HEK293T (cell line): Measurements from ENCODE around the gene PLPP7.
"Not testable (repeated sequence)": the region's sequence is repeated elsewhere in the genome, so short reads cannot be mapped to it uniquely, and the experiment has no call there.

Experiments
- CTCF ChIA-PET: fragments of 350-600 bp; formaldehyde crosslinking; extraction: SDS; loops from one replicate; lab custom pipeline; 2021; ENCODE audit warnings: antibody characterized with exemption, inconsistent platforms; lab: Yijun Ruan, JAX
- POLR2A ChIA-PET: fragments of 350-600 bp; formaldehyde crosslinking; extraction: SDS; loops from one replicate; lab custom pipeline; 2020; ENCODE audit warnings: antibody characterized with exemption, inconsistent platforms; lab: Yijun Ruan, JAX
- DNase-seq: peaks from one replicate; pipeline ENCODE4 v3.0.0; 2012; ENCODE audit warnings: mixed read lengths; ENCODE audit errors: extremely low spot score
- ARNT ChIP-seq: fragments of 450-650 bp; IDR thresholded peaks from 2 replicates; pipeline ENCODE4 v1.6.1; 2017; ENCODE audit warnings: mild to moderate bottlenecking
- BHLHE40 ChIP-seq: fragments of 450-650 bp; IDR thresholded peaks from 2 replicates; pipeline ENCODE4 v1.6.1; 2016; ENCODE audit warnings: mild to moderate bottlenecking, moderate library complexity, borderline replicate concordance
- CTBP1 ChIP-seq: fragments of 450-650 bp; IDR thresholded peaks from 2 replicates; pipeline ENCODE4 v1.6.1; 2016; ENCODE audit warnings: borderline replicate concordance
- ELF4 ChIP-seq: fragments of 450-650 bp; IDR thresholded peaks from 2 replicates; pipeline ENCODE4 v1.6.1; 2017; ENCODE audit warnings: antibody characterized with exemption
- FOXA1 ChIP-seq: fragments of 450-650 bp; IDR thresholded peaks from 2 replicates; pipeline ENCODE4 v1.6.1; 2016; ENCODE audit warnings: mild to moderate bottlenecking
- FOXK2 ChIP-seq: fragments of 450-650 bp; IDR thresholded peaks from 2 replicates; pipeline ENCODE4 v1.6.1; 2016; ENCODE audit warnings: mild to moderate bottlenecking
- FOXM1 ChIP-seq: fragments of 450-650 bp; IDR thresholded peaks from 2 replicates; pipeline ENCODE4 v1.6.1; 2017; ENCODE audit warnings: mild to moderate bottlenecking, borderline replicate concordance
- HDGF ChIP-seq: fragments of 450-650 bp; IDR thresholded peaks from 2 replicates; pipeline ENCODE4 v1.6.1; 2017; ENCODE audit warnings: antibody characterized with exemption, borderline replicate concordance
- L3MBTL2 ChIP-seq: fragments of 450-650 bp; conservative IDR thresholded peaks from 2 replicates; pipeline ENCODE4 v1.6.1; 2016; ENCODE audit warnings: mild to moderate bottlenecking
- LEF1 ChIP-seq: fragments of 450-650 bp; IDR thresholded peaks from 2 replicates; pipeline ENCODE4 v1.6.1; 2017; ENCODE audit warnings: mild to moderate bottlenecking, borderline replicate concordance
- NFRKB ChIP-seq: fragments of 450-650 bp; IDR thresholded peaks from 2 replicates; pipeline ENCODE4 v1.6.1; 2016; ENCODE audit warnings: mild to moderate bottlenecking, moderate library complexity
- SP1 ChIP-seq: fragments of 450-650 bp; IDR thresholded peaks from 2 replicates; pipeline ENCODE4 v1.6.1; 2017
- SUZ12 ChIP-seq: fragments of 450-650 bp; IDR thresholded peaks from 2 replicates; pipeline ENCODE4 v1.6.1; 2016; ENCODE audit warnings: mild to moderate bottlenecking
- TARDBP ChIP-seq: fragments of 450-650 bp; IDR thresholded peaks from 2 replicates; pipeline ENCODE4 v1.6.1; 2016
- ZNF384 ChIP-seq: fragments of 450-650 bp; IDR thresholded peaks from 2 replicates; pipeline ENCODE4 v1.6.1; 2016
- TF ChIP-seq, protein P1 (sequence below): fragments of 450-650 bp; IDR thresholded peaks from 2 replicates; pipeline ENCODE4 v1.6.1; 2016

Gene PLPP7

GRCh38 chr9:131324736-131325679 is 35.5 kb downstream of the PLPP7 start:
- POLR2A ChIA-PET = interaction anchor here (1.0 kb wide), 1 partner anchor 48 kb away, joined by 3 read pairs; no protein-coding TSS in a partner anchor
- no peak for DNase-seq
- no peak for TF ChIP-seq LEF1
- TF ChIP-seq ARNT = no peak
- no peak for TF ChIP-seq TARDBP
- no peak for TF ChIP-seq CTBP1
- CTCF ChIA-PET = no interaction called here

DNA sequence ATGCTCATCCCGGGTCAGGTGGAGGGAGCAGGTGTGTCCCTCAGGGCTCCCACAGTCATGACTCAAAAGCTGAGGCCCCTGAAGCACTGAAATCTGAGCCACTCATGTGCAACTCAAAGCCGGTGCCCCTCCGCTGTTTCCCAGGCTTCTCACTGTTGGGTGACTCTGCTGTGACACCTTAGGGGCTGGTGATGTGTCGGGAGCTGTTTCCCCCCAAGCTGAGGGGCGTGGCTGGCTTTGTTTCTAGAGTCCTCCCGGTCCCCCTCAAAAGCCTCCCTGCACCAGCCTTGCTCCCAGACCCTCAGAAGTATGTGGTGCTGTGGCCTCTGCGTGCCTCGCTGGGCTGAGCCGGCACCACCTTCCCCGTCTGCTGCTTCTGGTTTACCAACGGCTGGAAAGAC is 39.7 kb downstream of the PLPP7 start:
- no peak for DNase-seq
- CTCF ChIA-PET = interaction anchor here (1.1 kb wide), 1 partner anchor 9 kb away, joined by 3 read pairs; no protein-coding TSS in a partner anchor
- POLR2A ChIA-PET = no interaction called here
- TF ChIP-seq BHLHE40 (no peak), ARNT (no peak), FOXM1 (no peak), TARDBP (no peak), NFRKB (no peak), ZNF384 (no peak)

- DNase-seq = no peak
- TF ChIP-seq, protein P1, sequence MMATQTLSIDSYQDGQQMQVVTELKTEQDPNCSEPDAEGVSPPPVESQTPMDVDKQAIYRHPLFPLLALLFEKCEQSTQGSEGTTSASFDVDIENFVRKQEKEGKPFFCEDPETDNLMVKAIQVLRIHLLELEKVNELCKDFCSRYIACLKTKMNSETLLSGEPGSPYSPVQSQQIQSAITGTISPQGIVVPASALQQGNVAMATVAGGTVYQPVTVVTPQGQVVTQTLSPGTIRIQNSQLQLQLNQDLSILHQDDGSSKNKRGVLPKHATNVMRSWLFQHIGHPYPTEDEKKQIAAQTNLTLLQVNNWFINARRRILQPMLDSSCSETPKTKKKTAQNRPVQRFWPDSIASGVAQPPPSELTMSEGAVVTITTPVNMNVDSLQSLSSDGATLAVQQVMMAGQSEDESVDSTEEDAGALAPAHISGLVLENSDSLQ = no peak
- no peak for TF ChIP-seq FOXK2
- TF ChIP-seq ARNT = no peak
- no peak for TF ChIP-seq SP1
- TF ChIP-seq ZNF384 = no peak
- no peak for TF ChIP-seq SUZ12
- no peak for TF ChIP-seq CTBP1
- no peak for TF ChIP-seq ELF4
- TF ChIP-seq HDGF = no peak
- no peak for TF ChIP-seq BHLHE40
- TF ChIP-seq FOXA1 = no peak
- TF ChIP-seq FOXM1 = no peak
- TF ChIP-seq NFRKB = no peak
- TF ChIP-seq L3MBTL2 = no peak
- no peak for TF ChIP-seq LEF1
- TF ChIP-seq TARDBP = no peak
- POLR2A ChIA-PET = no interaction called here
- CTCF ChIA-PET = interaction anchor here (1.5 kb wide), 1 partner anchor 19 kb away, joined by 7 read pairs; no protein-coding TSS in a partner anchor
Measured at GRCh38 chr9:131330814-131331600, 41.5 kb downstream of the PLPP7 start.

- POLR2A ChIA-PET, DNase-seq, CTCF ChIA-PET: not testable (repeated sequence)
Measured at GRCh38 chr9:131331996-131332395, 42.5 kb downstream of the PLPP7 start.

DNA sequence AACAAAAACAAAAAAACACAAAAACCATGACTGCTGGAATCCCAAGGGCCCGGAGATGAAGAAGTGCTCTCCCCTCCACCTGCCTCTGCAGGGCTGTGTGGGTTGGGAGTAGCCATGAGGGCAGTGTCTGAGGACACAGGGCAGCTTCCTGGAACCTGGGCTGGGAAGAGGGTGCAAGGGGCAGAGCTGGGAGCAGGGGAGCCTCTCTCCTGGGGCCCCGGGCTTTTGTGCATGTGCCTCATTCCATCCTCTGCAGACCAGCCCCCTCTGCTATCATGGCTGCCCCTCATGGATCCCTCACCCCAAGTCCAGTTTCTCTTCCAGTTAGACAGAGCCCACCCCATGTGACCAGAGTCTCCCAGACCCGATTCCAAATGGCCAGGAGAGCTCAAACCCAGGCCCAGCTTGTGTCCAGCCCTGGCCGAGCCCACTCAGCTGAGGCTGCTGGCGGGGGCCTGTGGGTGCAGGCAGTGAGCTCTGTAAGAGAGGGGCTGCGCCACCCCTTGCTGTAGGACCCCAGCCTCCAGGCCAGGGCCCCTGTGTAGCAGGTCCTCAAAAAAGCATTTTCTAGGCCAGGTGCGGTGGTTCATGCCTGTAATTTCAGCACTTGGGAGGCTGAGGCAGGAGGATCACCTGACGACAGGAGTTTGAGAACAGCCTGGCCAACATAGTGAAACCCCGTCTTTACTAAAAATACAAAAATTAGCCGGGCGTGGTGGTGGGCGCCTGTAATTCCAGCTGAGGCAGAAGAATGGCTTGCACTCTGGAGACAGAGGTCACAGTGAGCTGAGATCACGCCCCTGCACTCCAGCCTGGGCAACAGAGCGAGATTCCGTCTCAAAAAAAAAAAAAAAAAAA is 44.5 kb downstream of the PLPP7 start:
- TF ChIP-seq SUZ12 = no peak
- no peak for TF ChIP-seq NFRKB
- no peak for TF ChIP-seq ELF4
- TF ChIP-seq BHLHE40 = no peak
- no peak for TF ChIP-seq SP1
- no peak; the same call in 1 of the 2 replicates for TF ChIP-seq ZNF384
- no peak for TF ChIP-seq L3MBTL2
- TF ChIP-seq CTBP1 = no peak
- TF ChIP-seq HDGF = no peak
- no peak for TF ChIP-seq TARDBP
- TF ChIP-seq LEF1 = no peak
- no peak for TF ChIP-seq FOXK2
- no peak for TF ChIP-seq FOXA1
- TF ChIP-seq, protein P1 = no peak
- TF ChIP-seq FOXM1 = no peak
- no peak for TF ChIP-seq ARNT
- ChIA-PET CTCF (interaction anchor here (0.6 to 0.7 kb wide), 3 partner anchors 11 to 78 kb away, joined by 3 to 4 read pairs (median 3); no protein-coding TSS in a partner anchor), POLR2A (no interaction called here)
- DNase-seq = no peak

GRCh38 chr9:131334629-131335367 is 45.3 kb downstream of the PLPP7 start:
- ChIA-PET POLR2A (interaction anchor here (1.4 kb wide), 1 partner anchor 210 kb away, joined by 3 read pairs; no protein-coding TSS in a partner anchor), CTCF (interaction anchor here (0.6 to 0.7 kb wide), 4 partner anchors 11 to 154 kb away, joined by 3 to 4 read pairs (median 3); no protein-coding TSS in a partner anchor)
- no peak for DNase-seq

More at GRCh38 chr9:131334629-131335367, 45.3 kb downstream of the PLPP7 start:
- TF ChIP-seq FOXM1 = no peak
- no peak for TF ChIP-seq HDGF
- peak; percentile 62; the same call in 1 of the 2 replicates for TF ChIP-seq ZNF384
- 0 out of 2 replicates have a peak, but pooled peaks have one; percentile 27 for TF ChIP-seq L3MBTL2
